ENCODE measurements around the gene FBXW12. TPM values are rescaled to one million over a fixed set of nuclear protein-coding genes. Genes with fewer than 3 reads are reported as not detected.
A peak's percentile ranks its signal among the peaks of the same experiment; 100 is the strongest.

Gene FBXW12
- total RNA-seq, 1 donor from 2014 or later: not detected

DNA sequence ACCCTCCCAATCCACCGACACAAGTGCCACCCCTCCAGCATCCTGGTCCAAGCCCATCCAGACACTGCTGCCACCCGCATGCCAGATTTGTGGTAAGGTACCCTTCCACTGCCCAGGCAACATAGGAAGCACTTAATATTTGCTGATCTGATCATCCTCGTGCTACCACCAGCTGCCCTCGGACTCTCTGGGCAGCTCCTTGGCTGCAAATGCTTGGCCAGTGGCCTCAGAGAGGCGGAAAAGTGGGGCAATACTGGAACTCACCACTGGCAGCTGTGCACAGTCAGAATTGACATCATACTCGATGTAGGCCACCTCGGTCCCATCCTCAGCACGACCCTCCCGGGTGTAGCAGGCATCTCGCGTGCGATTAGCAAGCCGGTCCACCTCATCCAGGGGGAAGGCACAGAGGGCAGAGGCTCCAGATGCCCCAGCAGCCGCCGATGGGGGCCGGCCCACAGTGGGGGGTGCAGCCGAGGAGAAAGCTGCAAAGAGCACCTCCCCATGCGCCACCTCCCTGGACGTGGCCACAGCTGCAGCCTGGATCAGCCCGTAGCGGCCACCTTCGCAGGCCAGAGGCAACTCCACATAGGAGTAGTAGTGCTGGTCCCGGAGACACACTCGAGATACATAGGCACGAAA lies 51.3 kb downstream of the FBXW12 start:
- ATAC-seq: no peak

DNA sequence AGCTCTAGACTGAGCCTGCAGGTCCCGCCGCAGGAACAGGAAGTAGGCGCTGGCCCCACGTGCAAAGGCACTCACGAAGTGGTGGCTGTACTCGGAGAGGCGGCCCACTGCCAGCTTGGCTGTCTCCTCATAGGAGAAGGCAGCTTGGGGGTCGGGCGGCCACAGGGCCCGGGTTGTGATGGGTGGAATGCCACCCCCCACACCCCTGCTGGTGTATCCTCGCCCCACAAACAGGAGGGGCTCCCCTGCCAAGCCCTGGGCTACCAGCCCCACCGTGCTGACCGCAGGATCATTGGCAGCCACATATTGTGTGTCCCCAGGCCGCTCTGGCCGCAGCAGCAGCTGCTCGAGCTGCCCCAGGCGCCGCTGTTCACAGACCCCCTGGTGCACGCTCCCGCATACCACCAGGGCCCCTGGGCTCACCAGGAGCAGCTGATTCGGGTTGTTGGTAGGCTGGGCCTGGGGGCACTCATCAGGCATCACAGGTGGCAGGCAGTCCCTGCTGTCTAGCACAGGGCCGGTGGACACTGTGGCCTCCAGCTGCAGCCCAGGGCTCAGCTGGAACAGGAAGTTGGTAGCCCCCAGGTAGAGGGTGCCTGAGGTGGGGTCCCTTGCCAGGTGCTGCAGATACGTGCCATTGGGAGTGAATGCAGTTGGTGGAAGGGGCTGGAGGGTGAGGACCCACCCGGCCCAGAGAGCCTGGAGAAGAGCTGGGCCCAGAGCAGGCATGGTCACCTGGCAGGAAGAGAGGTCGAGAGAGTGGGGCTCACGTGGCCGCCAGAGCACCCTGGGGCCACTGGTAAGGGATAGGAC lies 52.1 kb downstream of the FBXW12 start:
- no peak for ATAC-seq

DNA sequence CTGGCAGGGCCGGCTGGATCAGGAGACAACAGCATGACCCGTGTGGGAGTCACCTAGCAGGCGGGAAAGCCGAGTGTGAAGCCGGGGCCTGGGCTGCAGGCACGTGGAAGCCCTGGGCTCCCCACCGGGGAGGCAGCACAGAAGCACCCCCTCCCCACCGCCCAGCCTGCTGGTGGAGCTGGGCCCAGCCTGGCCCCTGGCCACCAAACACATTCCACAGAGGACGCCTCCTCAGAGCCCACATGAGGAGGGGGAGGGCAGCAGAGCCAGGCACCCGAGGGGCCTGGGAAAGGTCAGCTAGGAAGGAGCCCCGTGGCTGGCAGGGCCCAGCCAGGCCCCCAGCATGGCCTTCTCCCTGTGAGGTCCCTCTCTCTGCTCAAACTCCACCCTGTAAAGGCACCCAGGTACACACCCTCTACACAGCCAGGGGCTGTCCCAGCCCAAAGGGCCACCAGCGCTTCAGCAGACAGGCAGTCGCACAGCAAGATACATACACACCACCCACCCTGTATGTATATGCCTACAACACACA lies 53.3 kb downstream of the FBXW12 start:
- peak; percentile 7 for ATAC-seq

DNA sequence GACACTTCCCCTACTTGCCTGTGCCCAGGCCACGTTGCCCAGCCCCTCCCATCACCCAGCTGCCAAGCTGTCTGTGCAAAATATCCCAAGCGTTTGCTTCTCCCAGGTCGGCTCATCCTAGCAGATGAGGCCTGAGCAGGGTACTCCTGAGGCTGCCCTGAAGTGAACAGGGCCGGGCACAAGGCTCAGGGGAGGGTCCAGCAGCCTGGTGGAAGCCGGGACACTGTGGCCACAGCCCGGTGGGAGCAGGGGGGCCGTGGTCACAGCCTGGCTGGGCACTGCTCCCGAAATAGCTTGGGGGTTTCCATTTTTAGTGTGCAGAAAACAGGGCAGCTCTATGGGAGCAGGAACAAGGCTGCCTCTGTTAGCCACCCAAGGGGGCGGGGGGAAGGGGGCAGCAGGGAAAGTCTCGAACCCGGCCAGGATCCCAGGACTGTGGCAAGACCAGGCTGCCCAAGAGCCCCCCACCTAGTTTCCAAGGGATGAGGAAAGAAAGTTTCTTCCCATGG lies 54.4 kb downstream of the FBXW12 start:
- no peak for ATAC-seq

DNA sequence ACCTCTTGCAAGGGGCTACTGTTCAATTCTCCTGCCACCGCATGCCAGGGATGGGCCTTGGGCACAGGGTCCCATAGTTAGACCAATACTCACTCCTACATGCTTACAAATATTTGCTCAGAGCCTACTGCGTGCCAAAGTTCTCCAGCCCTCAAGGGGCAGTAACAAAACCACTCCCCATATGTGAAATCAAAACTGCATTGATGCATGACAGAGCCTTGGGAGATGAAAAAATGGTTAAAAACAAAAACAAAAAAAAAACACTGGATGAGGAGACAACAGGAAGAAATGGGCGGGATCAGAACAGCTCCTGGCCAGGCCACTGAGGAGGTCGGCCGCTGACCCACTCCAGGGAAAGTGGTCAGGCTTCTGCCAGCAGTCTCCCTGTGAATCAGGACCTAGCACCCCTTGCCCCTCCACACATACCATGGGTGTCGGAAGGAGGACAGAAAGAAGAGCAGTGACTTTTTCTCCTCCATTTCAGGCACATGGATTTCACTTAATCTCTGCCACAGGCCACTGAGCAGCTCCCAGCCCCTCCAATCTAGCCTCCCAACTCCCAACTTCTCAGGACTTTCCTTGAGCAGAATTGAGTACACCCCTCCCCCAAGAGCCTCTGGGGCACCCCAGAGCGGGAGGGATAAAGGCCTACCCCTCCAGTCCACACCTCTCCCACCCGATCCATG lies 55.1 kb downstream of the FBXW12 start:
- no peak for ATAC-seq

DNA sequence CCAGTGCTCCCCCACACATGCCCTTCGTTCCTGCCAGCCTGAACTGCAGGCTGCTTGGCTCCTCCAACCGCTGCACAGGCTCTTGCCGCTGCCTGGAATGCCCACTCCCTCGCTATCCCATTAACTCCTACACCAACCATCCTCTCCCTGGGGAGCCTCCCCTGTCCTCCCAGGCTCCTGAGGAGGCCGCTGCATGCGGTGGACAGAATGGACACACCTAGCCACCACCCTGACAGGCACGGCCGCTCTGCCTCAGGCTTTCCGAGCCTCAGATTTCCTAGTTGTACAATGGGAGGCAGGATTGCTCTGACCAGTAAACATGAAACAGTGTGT lies 55.6 kb downstream of the FBXW12 start:
- no peak for ATAC-seq

DNA sequence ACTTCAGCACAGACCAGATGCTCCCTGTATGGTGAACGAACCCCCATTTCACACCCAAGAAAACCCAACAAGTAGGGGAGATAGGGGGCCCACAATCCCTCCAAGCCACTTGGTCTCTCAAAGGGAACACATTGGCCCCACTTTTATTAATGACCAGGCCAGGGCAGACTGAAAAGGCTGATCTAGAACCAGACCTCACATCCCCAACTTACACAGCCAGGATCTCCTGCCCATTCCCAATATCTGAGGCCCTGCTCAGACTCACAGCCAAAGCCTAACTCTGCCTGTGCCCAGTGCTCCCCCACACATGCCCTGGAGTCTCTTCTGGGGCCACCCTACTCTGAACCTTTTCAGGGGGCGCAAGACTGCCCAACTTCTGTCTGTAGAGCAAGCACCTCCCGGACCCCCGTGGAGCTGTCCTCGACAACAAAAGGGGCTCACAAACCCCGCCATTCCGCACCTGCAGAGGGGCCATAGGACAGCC lies 56.1 kb downstream of the FBXW12 start:
- ATAC-seq: no peak

DNA sequence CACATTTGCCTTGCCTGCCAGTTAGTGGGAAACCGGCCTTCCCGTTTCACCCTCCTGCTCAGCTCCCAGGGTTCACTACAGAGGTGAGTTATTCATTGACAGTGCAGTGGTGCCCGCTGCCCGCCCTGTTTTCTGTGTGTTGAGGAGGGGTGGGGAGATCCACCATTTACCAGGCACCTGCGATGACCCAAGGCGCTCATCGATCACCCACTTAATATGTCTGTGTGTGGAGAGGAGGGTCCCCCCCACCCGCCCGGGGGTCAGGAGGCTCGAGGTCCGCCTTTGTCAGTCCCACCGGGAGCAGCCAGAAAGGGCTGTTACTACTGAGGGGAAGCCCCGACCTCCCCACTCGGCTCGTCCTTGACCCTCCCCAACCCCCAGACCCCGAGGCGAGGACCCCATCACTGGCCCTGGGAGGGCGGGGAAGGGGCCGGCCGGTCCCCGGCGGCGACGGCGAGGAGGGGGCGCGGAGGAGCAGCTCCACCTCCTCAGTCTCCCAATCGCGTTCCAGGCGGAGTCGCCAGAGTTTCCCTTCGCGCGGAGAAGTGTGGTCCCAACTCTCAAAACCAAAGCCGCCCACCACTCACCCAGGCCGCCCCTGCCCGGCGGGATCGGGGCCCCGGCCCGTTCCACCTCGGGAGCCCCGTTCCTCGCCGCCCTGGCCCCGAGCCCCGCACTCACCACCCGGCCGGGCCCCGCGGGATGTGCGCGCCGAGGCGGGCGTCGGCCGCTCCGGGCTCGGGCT lies 56.7 kb downstream of the FBXW12 start:
- no peak for ATAC-seq

DNA sequence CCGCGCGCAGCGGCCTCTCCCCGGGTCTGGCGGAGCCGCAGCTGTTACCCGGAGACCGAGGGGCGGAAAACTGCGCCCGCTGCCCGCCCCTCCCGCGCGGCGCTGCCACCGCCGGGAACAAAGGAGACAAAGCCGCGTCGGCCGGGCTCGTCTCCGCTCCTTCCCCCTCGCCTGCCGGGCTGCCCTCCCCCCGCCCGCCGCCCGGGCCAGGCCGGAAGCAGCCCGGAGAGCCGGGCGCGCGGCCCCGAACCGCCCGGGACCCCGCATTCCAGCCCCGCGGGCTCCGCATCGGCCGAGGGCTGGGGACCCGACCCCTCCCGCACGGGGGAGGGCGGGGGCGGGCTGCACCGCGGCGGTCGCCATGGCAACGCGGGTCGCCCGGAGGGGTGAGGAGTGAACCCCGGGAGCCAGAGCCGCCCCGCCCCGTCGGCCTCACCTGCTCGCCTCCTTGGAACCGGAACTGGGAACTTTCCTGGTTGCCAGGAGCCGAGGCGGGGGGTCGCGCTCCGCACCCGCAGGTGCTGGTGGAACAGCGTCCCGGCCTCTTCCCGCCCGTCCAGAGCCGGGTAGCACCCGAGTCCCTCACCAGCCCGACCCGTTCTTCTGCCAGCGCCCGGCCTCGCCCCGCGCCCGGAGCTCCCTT lies 57.4 kb downstream of the FBXW12 start:
- ATAC-seq: peak; percentile 27

DNA sequence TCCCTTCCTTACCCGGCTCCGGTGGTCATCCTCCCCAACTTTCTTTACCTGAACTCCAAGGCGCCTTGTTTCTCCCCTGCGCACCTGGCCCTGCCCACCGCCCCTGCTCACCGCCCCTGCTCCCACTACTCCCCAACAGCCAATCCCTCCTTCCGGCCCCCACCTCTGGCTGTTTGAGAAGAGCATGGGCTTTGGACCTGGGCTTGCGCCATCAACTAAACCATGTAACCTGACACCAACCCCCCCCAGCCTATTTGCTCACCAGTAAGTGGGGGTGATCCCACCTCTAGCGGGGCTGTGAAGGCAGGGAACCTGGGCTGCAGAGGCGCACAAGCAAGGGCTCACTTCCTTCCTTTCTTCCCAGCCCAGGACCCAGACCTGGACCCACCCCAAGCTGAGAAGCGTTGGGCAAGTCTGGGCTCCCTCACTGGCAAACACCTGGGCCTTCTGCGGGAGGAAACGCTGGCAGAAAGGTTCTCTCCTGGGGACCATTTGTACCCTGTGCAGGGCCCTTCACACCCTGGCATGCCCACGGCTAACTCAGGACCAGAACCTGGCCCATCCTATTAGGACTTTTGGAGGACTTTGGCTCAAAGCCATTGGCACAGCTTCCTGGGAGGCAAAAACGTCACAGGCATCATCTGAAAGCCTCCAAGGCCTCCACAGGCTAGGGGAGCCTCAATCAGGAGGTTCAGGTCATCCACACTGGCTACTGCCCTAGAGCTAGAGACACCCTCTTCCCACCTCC lies 58.1 kb downstream of the FBXW12 start, which contains the start of gene PLXNB1:
PLXNB1 (minus strand) TSS at position 127 of the 748 bp plus-strand sequence. CDS start 5,475 bp downstream, outside the sequence.
- peak; percentile 49 for ATAC-seq

DNA sequence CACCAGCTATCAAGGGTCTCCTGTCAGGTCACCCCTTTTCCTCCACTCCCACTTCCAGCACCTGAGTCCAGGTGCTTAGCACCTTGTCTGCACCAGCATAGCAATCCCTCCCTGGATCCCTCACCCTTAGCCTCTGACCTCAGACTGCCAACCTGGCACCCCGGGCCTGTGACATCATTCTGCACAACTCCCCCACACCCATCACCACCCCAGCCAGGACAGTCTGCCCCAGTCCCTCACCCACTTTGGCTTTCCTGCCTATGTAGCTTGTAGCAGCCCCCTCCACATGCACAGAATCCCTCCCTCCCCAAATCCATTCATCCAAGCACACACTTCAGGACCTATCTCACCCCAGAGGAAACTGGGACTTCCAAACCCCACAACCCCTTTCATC lies 58.7 kb downstream of the FBXW12 start:
- ATAC-seq: no peak

DNA sequence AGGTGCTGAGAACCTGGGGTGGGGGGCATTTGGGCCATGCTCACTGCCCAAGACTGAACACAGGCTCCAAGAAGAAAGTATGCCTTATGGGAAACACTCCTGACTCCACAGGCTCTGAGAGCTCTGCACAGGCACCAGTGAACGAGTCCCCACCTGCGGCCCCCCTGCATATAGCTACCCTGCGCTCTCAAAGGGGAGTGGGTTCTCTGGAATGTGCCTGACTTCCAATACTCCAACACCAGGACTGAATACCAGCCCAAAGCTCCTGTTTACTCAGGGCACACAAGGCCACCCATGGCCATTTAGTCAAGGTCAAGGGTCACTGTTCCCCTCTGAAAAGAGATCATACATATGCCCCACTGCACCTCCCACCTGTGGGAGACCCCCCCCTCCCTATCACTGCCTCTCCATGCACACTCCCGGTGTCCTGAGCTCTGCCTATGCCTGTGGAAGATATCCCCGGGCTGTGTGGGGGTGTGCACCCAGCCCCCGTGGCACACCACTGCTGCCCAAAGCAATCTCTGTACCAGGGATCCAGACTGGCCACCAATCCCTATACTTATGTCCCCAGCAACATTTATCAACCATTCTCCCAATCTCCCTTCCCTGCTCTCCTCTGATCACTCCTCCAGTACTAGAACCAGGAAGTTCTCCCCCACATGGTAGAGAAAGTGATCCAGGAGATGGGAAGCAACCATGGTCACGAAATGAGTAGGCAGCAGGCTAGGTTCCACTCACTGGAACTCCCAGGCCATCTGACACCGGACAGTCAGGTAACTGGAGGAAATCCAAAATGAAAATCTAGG lies 59.4 kb downstream of the FBXW12 start:
- ATAC-seq: no peak

DNA sequence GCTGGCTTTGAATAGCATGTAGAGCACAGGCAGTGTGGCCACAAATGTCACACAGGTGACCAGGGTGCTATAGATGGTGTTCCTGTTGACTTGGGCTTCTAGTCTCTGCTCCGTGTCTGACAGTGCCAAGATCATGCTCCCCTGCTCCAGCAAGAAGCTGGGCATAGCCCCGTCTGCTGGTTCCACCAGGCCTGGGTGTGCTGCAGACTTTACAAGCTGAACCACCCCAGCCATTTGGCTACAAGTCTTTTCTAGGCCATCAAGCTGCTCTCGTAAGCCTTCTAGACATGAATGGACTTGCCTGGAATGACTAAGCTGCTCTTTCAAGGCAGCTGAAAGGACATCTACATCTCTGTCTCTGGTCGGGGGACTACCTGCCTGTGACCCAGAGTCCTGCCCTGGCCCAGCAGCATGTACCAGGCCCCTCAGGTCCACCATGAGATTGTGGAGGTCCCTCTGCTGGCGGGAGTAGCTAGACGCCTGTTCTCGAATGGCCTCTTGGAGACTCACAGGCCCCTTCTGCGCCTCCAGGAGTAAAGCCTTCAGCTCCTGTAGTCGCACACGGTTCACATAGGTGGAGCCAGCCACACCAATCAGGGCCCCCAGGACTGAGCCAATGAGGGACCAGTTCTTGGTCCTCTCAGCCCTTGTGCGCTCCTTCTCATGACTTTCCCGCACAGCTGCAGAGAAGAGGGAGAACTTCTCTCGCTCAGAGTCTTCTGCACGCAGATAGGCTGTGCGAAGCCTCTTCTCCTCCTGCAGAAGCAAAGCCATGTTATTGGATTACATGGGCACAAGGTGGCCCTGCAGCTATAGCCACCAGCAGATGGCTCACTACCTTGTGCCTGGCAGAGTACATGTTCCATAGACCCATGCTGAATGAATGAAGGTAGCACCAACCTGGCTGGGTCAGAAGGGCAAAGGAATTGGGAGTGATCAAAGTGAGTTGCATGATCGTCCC lies 60.7 kb downstream of the FBXW12 start:
- ATAC-seq: peak; percentile 48

DNA sequence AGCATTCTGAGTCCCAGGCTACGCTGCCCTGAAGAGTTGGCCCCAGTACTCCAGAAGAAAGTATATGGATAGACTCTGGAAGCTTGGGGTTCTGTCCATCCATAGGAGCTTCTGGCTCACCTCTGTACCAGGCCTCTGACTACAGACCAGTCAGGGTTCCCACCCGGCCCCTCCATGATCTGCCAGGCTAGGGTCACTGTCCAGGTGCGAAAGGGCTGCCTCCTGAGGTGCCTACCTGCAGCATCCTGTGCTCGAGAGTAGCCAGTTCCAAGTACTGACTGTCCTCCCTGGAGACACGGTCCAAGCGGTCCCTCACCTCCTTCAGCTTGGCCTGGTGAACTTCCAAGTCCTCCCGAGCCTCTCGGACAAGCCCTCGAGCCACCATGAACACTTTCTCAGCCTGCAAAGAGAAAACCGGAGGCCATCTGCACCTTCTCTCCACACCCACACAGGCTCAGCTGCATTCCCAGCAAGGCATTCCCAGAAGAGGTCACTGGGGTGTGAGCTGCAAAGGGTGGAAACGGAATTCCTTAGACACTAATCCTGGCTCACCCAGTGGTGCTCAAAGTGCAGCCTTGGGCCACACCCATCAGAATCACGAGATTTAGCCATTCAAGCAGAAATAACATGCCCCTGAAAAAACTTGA lies 61.6 kb downstream of the FBXW12 start:
- peak; percentile 64 for ATAC-seq

DNA sequence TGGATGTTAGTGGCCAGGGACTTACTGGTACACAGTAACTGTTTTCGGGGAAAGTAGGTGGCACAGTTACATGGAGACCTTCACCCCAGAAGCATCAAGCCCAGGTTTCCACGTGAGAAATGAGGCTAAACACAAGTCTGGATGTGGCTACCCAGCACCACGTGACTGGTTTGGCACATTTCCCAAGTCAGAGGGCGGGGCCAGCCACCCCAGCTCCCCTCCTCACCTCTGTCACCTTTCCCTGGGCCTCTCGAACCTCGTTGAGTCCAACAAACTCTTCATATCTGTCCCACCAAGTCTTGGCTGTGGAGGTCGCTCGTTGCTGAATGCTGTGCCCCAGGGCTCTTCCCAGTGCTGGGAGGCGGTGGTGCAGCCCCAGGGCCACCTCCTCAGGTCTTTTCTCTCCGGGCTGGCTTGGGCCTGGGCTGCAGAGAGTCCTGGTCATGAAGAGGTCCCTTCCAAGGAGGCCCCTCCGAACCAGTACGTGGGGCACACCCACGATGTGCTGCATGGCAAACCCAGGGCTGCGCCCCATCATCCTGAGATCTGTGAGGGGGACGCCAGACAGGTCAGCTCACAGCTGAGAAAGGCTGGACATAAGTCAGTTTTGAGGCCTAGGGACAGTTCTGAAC lies 62.7 kb downstream of the FBXW12 start:
- ATAC-seq: no peak

DNA sequence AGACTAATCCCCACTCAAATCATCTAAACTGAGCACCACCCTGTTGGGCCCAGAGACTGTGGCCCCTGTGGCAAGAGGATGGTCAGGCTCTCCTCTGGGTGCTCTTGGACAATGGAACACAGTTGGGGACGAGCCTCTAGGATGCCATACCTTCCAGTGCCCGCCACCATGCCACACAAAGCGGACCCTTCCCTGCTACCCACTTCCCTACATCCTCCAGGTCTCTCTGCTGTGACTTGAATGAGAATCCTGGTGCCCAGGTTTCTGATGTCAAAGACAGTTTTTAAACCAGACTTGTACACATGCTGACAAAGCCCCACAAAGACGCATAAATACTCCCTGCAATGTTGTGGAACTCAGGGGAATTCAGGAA lies 63.2 kb downstream of the FBXW12 start:
- ATAC-seq: no peak

DNA sequence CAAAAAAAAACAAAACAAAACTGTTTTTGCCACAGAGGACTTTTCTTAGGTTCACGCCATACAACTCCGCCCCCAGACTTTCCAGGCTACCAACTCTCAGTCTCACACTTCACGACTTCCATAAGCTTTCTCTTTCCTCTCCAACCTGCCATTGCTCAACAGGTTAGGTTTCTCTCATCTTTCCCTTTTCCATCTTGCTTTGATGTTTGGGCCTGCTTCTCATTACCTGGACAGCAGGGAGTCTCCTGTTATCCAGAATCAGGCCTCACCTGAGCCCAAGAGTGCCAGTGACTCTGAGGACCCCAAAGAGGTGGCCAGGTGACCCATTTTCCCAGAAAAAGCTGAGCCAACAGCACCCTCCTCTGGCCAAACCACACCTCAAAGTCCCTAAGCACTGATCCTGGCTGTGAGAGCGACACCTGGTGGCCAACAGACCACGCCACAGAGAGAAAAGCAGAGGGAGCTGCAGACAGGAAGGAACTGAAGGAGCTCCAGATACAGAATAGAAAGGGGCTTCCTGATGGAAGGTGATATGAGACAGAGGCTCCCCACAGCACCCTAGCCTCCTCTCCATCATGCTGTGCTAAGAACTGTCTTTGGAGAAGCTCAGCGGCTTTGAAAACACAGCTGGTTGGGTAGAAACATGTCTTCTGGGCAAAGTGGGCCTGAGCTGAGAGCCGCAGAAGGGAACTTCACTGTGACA lies 63.9 kb downstream of the FBXW12 start:
- ATAC-seq: peak; percentile 24

All from esophagus mucosa (tissue), 1 donor.